Keratinocyte (primary cell): ENCODE measurements around the gene DRICH1. TPM values are rescaled to one million over a fixed set of nuclear protein-coding genes. Genes with fewer than 3 reads are reported as not detected.
"Not testable (repeated sequence)": the region's sequence is repeated elsewhere in the genome, so short reads cannot be mapped to it uniquely, and the experiment has no call there.

ENCODE experiments used
- DNase-seq: peaks from one replicate; pipeline ENCODE4 v3.0.0-alpha.2; 2011; ENCODE audit warnings: low read depth, missing footprints, low spot score
- FAIRE-seq: peaks from 2 replicates; lab custom pipeline; 2011; peaks lifted over from hg19 to GRCh38; lab: Jason Lieb, UNC
- H2AFZ ChIP-seq: 2 replicates; pipeline ENCODE4 v1.6.0; 2012; ENCODE audit warnings: low read length, control low read depth, inconsistent platforms; ENCODE audit not compliant: control insufficient read depth
- H3K27ac ChIP-seq: 2 replicates; pipeline ENCODE4 v1.5.1; 2011; ENCODE audit warnings: low read length; ENCODE audit not compliant: control insufficient read depth, insufficient read depth
- H3K27me3 ChIP-seq: 3 replicates; pipeline ENCODE4 v1.6.0; 2011; ENCODE audit warnings: low read length; ENCODE audit not compliant: control insufficient read depth, insufficient read depth; ENCODE audit errors: extremely low read depth
- H3K36me3 ChIP-seq, 2 experiments: 2 replicates in 1 of 2; 3 replicates in 1 of 2; pipeline ENCODE4 v1.5.1; 2011; ENCODE audit warnings: low read length in 2 of 2, mild to moderate bottlenecking in 1 of 2; ENCODE audit not compliant: control insufficient read depth in 2 of 2, insufficient read depth in 2 of 2; ENCODE audit errors: extremely low read depth in 1 of 2
- H3K4me1 ChIP-seq: 3 replicates; pipeline ENCODE4 v1.5.1; 2011; ENCODE audit warnings: low read length; ENCODE audit not compliant: control insufficient read depth, insufficient read depth; ENCODE audit errors: extremely low read depth
- H3K4me2 ChIP-seq: 3 replicates; pipeline ENCODE4 v1.6.0; 2011; ENCODE audit warnings: low read depth, low read length; ENCODE audit not compliant: control insufficient read depth, insufficient read depth; ENCODE audit errors: extremely low read depth
- H3K4me3 ChIP-seq, 3 experiments: fragments of 200-600 bp in 1 of 3; sonication (generic) in 1 of 3; 2 replicates in 2 of 3; 3 replicates in 1 of 3; pipeline ENCODE4 v1.5.1; 2011 to 2016; ENCODE audit warnings: low read length in 3 of 3, mild to moderate bottlenecking in 3 of 3, control low read depth in 2 of 3, inconsistent platforms in 1 of 3, low read depth in 1 of 3, mixed read lengths in 1 of 3, mixed run types in 1 of 3, moderate library complexity in 1 of 3; ENCODE audit not compliant: control insufficient read depth in 2 of 3, insufficient read depth in 2 of 3; ENCODE audit errors: extremely low read depth in 1 of 3
- H3K79me2 ChIP-seq: 2 replicates; pipeline ENCODE4 v1.6.0; 2012; ENCODE audit warnings: low read length; ENCODE audit not compliant: control insufficient read depth, insufficient read depth
- H3K9ac ChIP-seq: 3 replicates; pipeline ENCODE4 v1.6.0; 2011; ENCODE audit warnings: low read length; ENCODE audit not compliant: control insufficient read depth, insufficient read depth; ENCODE audit errors: extremely low read depth
- H3K9me1 ChIP-seq: 3 replicates; pipeline ENCODE4 v1.6.0; 2011; ENCODE audit warnings: low read length; ENCODE audit not compliant: control insufficient read depth, insufficient read depth; ENCODE audit errors: extremely low read depth
- H3K9me3 ChIP-seq: 2 replicates; pipeline ENCODE4 v1.5.1; 2012; ENCODE audit warnings: low read depth, low read length; ENCODE audit not compliant: control insufficient read depth
- H4K20me1 ChIP-seq: 3 replicates; pipeline ENCODE4 v1.6.0; 2011; ENCODE audit warnings: low read length; ENCODE audit not compliant: control insufficient read depth, insufficient read depth; ENCODE audit errors: extremely low read depth
- CTCF ChIP-seq, 3 experiments: IDR thresholded peaks in 1 of 3; conservative IDR thresholded peaks in 1 of 3; optimal IDR thresholded peaks in 1 of 3; 2 replicates in 2 of 3; 3 replicates in 1 of 3; pipeline versions ENCODE3 to v1.5.1; 2011; ENCODE audit warnings: low read length in 3 of 3, mild to moderate bottlenecking in 3 of 3, moderate library complexity in 2 of 3, control low read depth in 1 of 3, inconsistent platforms in 1 of 3; ENCODE audit not compliant: insufficient read depth in 2 of 3; ENCODE audit errors: extremely low read depth in 1 of 3
- EZH2 ChIP-seq: IDR thresholded peaks from one replicate; pipeline ENCODE4 v1.6.1; 2012; ENCODE audit warnings: inconsistent platforms, mild to moderate bottlenecking, low read length, moderate library complexity
- dilution Hi-C: fragments of 300-500 bp; cut with MboI; formaldehyde crosslinking; loops from one replicate; pipeline ENCODE4 v1.7.0; 2020; ENCODE audit warnings: low sequenced_read_pairs; ENCODE audit not compliant: extremely low pct_ligation_motif_present
- polyA plus RNA-seq, 5 experiments: library from polyadenylated mRNA; depleted of rRNA in 3 of 5; stranded (reverse) in 3 of 5; stranded (forward) in 1 of 5; unstranded in 1 of 5; fragments of >200 nt; gene quantifications; 1 replicate in 1 of 5; 2 replicates in 3 of 5; 3 replicates in 1 of 5; pipeline versions ENCODE4 v1.2.1 to v1.2.3, GENCODE V29; 2011 to 2012; ENCODE audit warnings: missing spikeins in 2 of 5, low read depth in 1 of 5, low replicate concordance in 1 of 5

Gene DRICH1
- polyA plus RNA-seq, 1 donor (not counting 4 experiments of a cell fraction or from before 2014, with no cell fraction given): 0.12 TPM

DNA sequence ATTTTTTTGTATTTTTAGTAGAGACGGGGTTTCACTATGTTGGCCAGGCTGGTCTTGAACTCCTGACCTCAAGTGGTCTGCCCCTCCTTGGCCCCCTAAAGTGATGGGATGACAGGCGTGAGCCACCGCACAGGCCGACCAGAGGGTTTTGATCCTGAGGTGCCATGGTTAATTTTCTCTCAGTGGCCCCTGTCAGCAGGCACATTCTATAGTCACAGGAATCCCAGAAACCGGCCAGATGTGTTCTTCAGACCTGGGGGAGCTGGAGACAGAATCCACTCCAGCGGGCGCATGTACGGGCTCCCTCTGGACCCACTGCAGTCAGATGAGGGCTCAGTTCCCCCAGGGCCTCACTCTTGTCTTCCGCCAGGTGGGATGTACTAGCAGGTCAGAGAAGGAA lies 69.0 kb downstream of the DRICH1 start:
- H3K36me3 ChIP-seq: no peaks in the 10 kb centered on the region
- DNase-seq (no peak), FAIRE-seq (no peak)
- no peak overlapping the region for H3K27ac ChIP-seq
- no peak overlapping the region for H3K4me2 ChIP-seq
- no peak overlapping the region for H3K4me3 ChIP-seq
- H3K9me3 ChIP-seq: no peaks in the 10 kb centered on the region
- no peaks in the 10 kb centered on the region for H4K20me1 ChIP-seq
- H3K79me2 ChIP-seq: no peaks in the 10 kb centered on the region
- dilution Hi-C loops: no loop called here
- H3K27me3 ChIP-seq: peaks cover 34% of the 10 kb centered on the region
- H2AFZ ChIP-seq: no peak overlapping the region
- no peaks in the 10 kb centered on the region for H3K9me1 ChIP-seq
- H3K9ac ChIP-seq: no peak overlapping the region
- H3K4me1 ChIP-seq: no peaks in the 10 kb centered on the region
- TF ChIP-seq EZH2 (no peak), CTCF (optimal IDR thresholded peaks at IDR 0.05 in 1 of 3, IDR thresholded peaks at IDR 0.05 in 1 of 3, conservative IDR thresholded peaks at IDR 0.05 in 1 of 3; ENCODE audit: extremely low read depth in 1 of 3, insufficient read depth in 2 of 3, low read length in 3 of 3) (no peak)

DNA sequence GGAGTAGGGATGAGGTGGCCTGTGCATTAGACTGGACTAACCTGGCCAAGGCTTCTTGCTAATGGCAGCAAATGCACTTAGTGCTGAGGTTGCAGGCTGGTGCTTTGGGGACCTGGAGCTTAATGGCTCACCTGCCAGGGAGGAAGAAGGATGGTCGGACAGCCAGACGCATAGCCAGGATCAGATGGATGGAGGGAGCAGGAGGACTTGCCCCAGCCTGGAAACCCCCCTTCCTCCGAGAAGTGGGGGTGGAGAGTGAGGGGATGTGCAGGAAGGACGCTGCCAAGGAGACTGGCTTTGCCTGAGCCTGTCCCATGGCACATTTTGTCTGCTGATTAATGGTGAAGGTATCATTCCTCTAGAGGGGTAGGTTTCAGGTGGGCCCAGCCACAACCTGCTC lies 69.9 kb downstream of the DRICH1 start:
- no peaks in the 10 kb centered on the region for H4K20me1 ChIP-seq
- H3K79me2 ChIP-seq: no peaks in the 10 kb centered on the region
- H3K27ac ChIP-seq: no peak overlapping the region
- dilution Hi-C loops: no loop called here
- no peak overlapping the region for H3K4me3 ChIP-seq
- no peak for TF ChIP-seq EZH2
- TF ChIP-seq CTCF (optimal IDR thresholded peaks at IDR 0.05 in 1 of 3, IDR thresholded peaks at IDR 0.05 in 1 of 3, conservative IDR thresholded peaks at IDR 0.05 in 1 of 3; ENCODE audit: extremely low read depth in 1 of 3, insufficient read depth in 2 of 3, low read length in 3 of 3): no peak
- FAIRE-seq (no peak), DNase-seq (no peak)
- H3K4me1 ChIP-seq: no peaks in the 10 kb centered on the region
- H3K9me3 ChIP-seq: no peaks in the 10 kb centered on the region
- H3K9me1 ChIP-seq: no peaks in the 10 kb centered on the region
- H2AFZ ChIP-seq: no peak overlapping the region
- peaks cover 26% of the 10 kb centered on the region for H3K27me3 ChIP-seq
- H3K36me3 ChIP-seq: no peaks in the 10 kb centered on the region
- no peak overlapping the region for H3K9ac ChIP-seq
- no peak overlapping the region for H3K4me2 ChIP-seq

- H4K20me1 ChIP-seq, H3K9me1 ChIP-seq, FAIRE-seq, H3K4me3 ChIP-seq, H3K9ac ChIP-seq, H3K9me3 ChIP-seq, DNase-seq, H3K4me1 ChIP-seq, dilution Hi-C loops, H3K79me2 ChIP-seq, H2AFZ ChIP-seq, H3K36me3 ChIP-seq, H3K4me2 ChIP-seq, H3K27ac ChIP-seq: not testable (repeated sequence)
- peaks cover 19% of the 10 kb centered on the region for H3K27me3 ChIP-seq
These were observed 71.1 kb downstream of the DRICH1 start for GRCh38 chr22:23561025-23561510.

GRCh38 chr22:23560215-23560614 lies 71.9 kb downstream of the DRICH1 start:
- H2AFZ ChIP-seq, dilution Hi-C loops, H3K79me2 ChIP-seq, H3K4me1 ChIP-seq, H3K4me3 ChIP-seq, H3K27ac ChIP-seq, DNase-seq, H4K20me1 ChIP-seq, H3K36me3 ChIP-seq, FAIRE-seq, H3K9me3 ChIP-seq, H3K9ac ChIP-seq, H3K4me2 ChIP-seq, H3K9me1 ChIP-seq: not testable (repeated sequence)
- peaks cover 10% of the 10 kb centered on the region for H3K27me3 ChIP-seq
